T-helper 17 cell (primary cell): ENCODE measurements around the gene PRKCH. TPM values are rescaled to one million over a fixed set of nuclear protein-coding genes. Genes with fewer than 3 reads are reported as not detected.
"Not testable (repeated sequence)": the region's sequence is repeated elsewhere in the genome, so short reads cannot be mapped to it uniquely, and the experiment has no call there.

Source experiments
- ATAC-seq: fragments of 150-1000 bp; cut with Tn5 transposase; 2 replicates; pipeline ENCODE4 v1.10.0; 2021; ENCODE audit warnings: mild to moderate bottlenecking, moderate library complexity
- DNase-seq, 3 donors: peaks; one replicate each; pipeline versions ENCODE4 v3.0.0 to v3.0.0-alpha.2; 2020 to 2021
- H3K9me3 ChIP-seq: one replicate; pipeline ENCODE4 v1.7.0; 2013; ENCODE audit warnings: low read length, mild to moderate bottlenecking; ENCODE audit not compliant: control insufficient read depth, poor library complexity, severe bottlenecking
- H3K27ac Mint-ChIP-seq: one replicate; pipeline ENCODE4 v1.8.0; 2022; ENCODE audit warnings: mild to moderate bottlenecking, moderate library complexity, mixed read lengths
- H3K27me3 Mint-ChIP-seq: one replicate; pipeline ENCODE4 v1.8.0; 2022; ENCODE audit warnings: mixed read lengths
- H3K36me3 Mint-ChIP-seq: one replicate; pipeline ENCODE4 v1.8.0; 2022; ENCODE audit warnings: low read depth, mixed read lengths
- H3K4me1 Mint-ChIP-seq: one replicate; pipeline ENCODE4 v1.8.0; 2022; ENCODE audit warnings: mild to moderate bottlenecking, mixed read lengths
- H3K4me3 Mint-ChIP-seq: one replicate; pipeline ENCODE4 v1.8.0; 2022; ENCODE audit warnings: mild to moderate bottlenecking, moderate library complexity, mixed read lengths
- total RNA-seq, 4 donors: library from RNA in 2 of 4; stranded (reverse) in 2 of 4; gene quantifications; one replicate each; pipeline ENCODE4 v1.2.3 and lab custom pipeline; 2022 to 2026

PRKCH gene
- total RNA-seq, 2 donors from 2014 or later = 328 to 342 TPM

DNA sequence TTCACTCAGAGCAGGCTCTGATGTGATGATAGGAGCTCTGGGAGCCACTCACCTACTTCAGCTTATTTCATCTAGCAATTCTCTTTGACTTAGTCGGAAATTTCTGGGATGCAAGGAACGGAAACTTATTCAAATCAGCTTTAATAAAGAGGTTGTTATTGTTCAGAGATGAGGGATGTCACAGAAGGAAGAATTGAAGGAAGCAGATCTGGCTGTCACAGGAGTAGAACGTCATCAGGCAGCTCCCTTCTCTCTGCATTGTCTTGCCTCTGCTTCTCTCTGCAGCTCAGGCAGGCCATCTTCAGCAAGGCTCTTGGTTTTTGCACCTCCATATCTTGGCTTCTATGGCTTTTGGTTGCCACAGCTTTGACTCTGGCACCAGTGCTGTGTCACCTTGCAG is 32.7 kb upstream of the PRKCH start:
- Mint-ChIP-seq H3K4me3 (no peak overlapping the region), H3K27ac (no peak overlapping the region), H3K36me3 (no peaks in the 10 kb centered on the region), H3K4me1 (peaks cover 13% of the 10 kb centered on the region), H3K27me3 (no peaks in the 10 kb centered on the region)
- DNase-seq (no peak), ATAC-seq (no peak)
- no peaks in the 10 kb centered on the region for H3K9me3 ChIP-seq

DNA sequence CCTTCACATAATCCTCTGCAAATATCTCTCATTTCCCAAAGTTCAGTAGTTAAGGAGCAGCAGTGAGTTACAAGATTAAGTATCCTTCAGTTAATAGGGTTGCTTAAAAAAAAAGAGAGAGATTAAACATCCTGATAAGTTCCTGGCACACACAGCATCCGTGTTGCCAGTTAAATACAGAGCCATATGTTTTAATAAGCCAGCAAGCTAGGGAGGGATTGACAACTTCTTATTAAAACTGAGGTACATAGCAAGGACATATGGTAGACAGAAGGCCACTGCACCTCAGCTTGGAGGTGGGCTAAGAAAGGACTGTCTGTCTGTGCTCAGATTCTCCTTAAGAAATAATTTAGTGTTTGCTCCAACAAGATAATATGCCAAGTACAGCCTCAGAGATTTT is 30.7 kb upstream of the PRKCH start:
- H3K27me3 Mint-ChIP-seq = no peaks in the 10 kb centered on the region
- no peak overlapping the region for H3K4me3 Mint-ChIP-seq
- peaks cover 5% of the 10 kb centered on the region for H3K4me1 Mint-ChIP-seq
- DNase-seq = no peak
- ATAC-seq = no peak
- H3K27ac Mint-ChIP-seq = peak overlapping the region; percentile 67
- H3K9me3 ChIP-seq = no peaks in the 10 kb centered on the region
- H3K36me3 Mint-ChIP-seq = no peaks in the 10 kb centered on the region

DNA sequence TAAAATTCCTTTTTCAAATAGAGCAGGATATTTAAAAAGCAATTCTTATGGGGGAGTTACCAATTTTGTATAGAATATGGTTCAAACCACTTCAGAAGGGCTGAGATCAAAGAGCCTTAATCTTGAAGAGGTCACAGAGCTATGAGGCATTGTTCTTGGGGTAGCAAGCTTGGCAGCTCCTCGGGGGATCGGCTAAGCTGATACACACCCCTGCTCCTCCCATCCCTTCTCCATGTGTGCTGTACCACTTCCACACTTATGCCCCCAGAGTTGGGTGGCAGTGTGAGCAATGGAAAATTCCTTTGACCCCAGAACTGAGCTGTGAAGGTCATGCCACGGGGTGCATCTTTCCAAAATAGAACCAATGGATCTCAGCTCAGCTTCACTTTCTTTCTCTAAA is 25.2 kb upstream of the PRKCH start:
- no peak for DNase-seq
- Mint-ChIP-seq H3K27me3 (no peaks in the 10 kb centered on the region), H3K4me1 (peaks cover 22% of the 10 kb centered on the region), H3K27ac (peak overlapping the region; percentile 51), H3K4me3 (no peak overlapping the region), H3K36me3 (peaks cover 3% of the 10 kb centered on the region)
- no peak for ATAC-seq
- H3K9me3 ChIP-seq = no peaks in the 10 kb centered on the region

DNA sequence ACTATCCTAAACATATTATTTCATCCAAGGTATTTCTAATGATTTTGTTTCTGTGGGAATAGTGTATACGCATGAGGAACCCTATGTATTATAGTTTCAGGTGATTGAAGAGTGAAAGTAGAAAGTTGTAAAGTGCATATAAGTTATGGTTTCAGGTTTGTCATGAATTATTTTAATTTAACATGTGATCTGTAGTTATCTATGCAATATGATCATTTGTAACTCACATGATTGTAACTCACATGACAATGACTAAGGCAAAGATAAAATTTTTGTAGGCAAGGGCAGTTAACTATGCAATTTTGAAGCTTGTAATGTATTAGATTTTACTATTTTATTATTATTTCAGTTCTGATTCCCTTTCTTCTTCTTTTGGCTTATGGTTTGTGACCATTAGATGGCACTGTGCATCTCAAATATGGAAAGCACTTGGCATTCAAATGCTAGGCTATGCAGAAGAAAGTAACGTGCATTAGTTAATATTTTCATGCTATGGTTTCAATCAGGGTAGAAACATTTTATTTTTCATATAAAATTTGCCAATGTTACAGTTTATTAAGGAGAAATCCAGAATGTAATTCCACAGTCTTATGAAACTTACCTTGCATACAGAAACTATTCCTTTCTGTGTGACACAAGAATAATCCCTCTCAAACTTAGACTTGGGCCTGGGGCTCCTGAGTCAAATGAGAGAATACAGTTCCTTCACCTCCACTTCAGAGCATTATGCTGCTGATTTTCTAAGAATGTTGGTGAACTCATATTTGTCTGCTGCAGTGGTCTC is 24.5 kb upstream of the PRKCH start:
- no peak for DNase-seq
- peaks cover 3% of the 10 kb centered on the region for H3K36me3 Mint-ChIP-seq
- no peaks in the 10 kb centered on the region for H3K27me3 Mint-ChIP-seq
- H3K4me3 Mint-ChIP-seq = no peak overlapping the region
- no peaks in the 10 kb centered on the region for H3K9me3 ChIP-seq
- peak overlapping the region; percentile 51 for H3K27ac Mint-ChIP-seq
- peak; percentile 84 for ATAC-seq
- H3K4me1 Mint-ChIP-seq = peaks cover 22% of the 10 kb centered on the region

DNA sequence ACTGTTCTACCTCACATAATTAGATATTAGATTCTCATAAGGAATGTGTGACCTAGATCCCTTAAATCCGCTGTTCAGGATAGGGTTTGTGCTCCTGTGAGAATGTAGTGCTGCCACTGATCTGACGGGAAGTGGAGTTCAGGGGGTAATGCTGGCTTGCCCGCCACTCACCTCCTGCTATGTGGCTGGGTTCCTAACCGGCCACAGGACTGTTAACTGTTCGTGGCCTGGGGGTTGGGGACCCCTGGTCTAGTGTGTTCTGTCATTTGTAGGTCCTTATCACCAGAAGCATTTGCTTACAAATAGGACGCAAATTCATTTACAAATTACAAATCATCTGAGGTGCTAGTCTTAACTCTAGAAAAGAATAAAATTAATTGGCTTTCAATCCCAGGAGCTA is 23.8 kb upstream of the PRKCH start:
- peak overlapping the region; percentile 37 for H3K27ac Mint-ChIP-seq
- no peak overlapping the region for H3K4me3 Mint-ChIP-seq
- no peaks in the 10 kb centered on the region for H3K27me3 Mint-ChIP-seq
- no peak for ATAC-seq
- no peaks in the 10 kb centered on the region for H3K9me3 ChIP-seq
- peaks cover 3% of the 10 kb centered on the region for H3K36me3 Mint-ChIP-seq
- peaks cover 22% of the 10 kb centered on the region for H3K4me1 Mint-ChIP-seq
- DNase-seq = no peak

DNA sequence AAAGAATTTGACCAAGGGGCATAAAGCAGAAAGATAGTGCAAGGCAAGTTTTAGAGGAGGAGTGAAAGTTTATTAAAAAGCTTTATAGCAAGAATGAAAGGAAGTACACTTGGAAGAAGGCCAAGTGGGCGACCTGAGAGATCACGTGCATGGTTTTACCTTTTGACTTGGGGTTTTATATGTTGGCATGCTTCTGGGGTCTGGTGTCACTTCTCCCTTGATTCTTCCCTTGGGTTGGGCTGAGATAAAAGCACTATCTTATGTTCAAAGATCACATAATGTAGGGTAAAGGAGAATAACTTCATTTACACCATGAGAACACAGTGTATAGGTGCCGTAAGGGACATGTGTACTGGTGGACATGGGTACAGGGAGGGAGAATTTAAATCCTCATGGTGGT is 22.6 kb upstream of the PRKCH start:
- H3K4me1 Mint-ChIP-seq = peaks cover 22% of the 10 kb centered on the region
- peak overlapping the region; percentile 37 for H3K27ac Mint-ChIP-seq
- H3K9me3 ChIP-seq = no peaks in the 10 kb centered on the region
- H3K4me3 Mint-ChIP-seq = no peak overlapping the region
- no peaks in the 10 kb centered on the region for H3K27me3 Mint-ChIP-seq
- ATAC-seq (no peak), DNase-seq (no peak)
- peaks cover 3% of the 10 kb centered on the region for H3K36me3 Mint-ChIP-seq

DNA sequence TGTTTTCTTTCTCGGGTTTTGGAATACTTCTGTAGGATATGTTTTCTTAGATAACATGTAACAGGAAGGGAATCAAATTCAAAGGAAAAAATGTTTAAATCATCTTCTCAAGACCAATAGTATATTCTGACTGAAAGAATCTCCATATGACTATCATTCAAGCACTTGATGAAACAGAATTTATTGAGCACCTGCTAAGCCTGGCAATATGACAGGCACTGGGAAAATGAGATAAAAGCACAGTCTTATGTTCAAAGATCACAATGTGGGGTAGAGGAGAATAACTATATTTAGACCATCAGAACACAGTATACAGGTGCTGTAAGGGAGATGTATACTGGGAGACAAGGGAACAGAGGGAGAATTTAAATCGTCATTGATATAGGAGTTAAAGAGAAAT is 21.2 kb upstream of the PRKCH start:
- no peaks in the 10 kb centered on the region for H3K9me3 ChIP-seq
- Mint-ChIP-seq H3K27me3 (no peaks in the 10 kb centered on the region), H3K4me3 (no peak overlapping the region), H3K36me3 (peaks cover 3% of the 10 kb centered on the region), H3K27ac (peak overlapping the region; percentile 32), H3K4me1 (peaks cover 22% of the 10 kb centered on the region)
- DNase-seq = no peak
- no peak for ATAC-seq

DNA sequence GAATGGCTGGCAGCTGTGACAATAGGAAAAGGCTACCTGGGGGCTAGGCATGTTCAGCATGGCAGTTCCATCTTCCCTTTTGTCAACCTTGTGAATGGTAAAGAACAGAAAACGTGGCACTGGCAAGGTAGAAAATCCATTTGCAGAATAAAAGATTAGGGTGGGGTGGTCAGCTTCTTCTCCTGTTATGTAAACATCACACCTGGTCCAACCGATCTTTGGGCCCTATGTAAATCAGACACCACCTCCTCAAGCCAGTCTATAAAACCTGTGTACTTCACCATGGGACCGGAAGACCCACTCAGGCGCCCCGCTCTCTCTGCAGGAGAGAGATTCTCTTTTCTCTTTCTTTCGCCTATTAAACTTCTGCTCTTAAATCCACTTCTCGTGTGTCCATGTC is 20.6 kb upstream of the PRKCH start:
- Mint-ChIP-seq H3K4me3 (no peak overlapping the region), H3K27ac (peak overlapping the region; percentile 32), H3K4me1 (peaks cover 22% of the 10 kb centered on the region), H3K36me3 (peaks cover 3% of the 10 kb centered on the region), H3K27me3 (no peaks in the 10 kb centered on the region)
- DNase-seq = no peak
- H3K9me3 ChIP-seq = no peaks in the 10 kb centered on the region
- no peak for ATAC-seq

DNA sequence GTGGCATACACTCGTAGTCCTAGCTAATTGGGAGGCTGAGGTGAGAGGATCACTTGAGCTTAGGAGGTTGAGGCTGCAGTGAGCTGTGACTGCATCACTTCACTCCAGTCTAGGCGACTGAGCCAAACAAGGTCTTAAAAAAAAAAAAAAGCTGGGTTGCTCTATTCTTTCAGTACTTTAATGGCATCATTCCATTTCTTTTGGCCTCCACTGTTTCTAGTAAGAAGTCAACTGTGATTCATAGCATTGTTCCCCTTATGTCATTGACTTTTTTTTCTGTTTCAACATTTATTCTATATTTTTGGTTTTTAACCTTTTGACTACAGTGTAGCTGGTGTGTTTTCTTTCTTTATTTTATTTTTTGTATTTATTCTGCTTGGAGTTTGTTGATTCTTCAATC is 16.7 kb upstream of the PRKCH start:
- ATAC-seq (no peak), DNase-seq (no peak)
- Mint-ChIP-seq H3K27ac (no peak overlapping the region), H3K27me3 (no peaks in the 10 kb centered on the region), H3K36me3 (peaks cover 10% of the 10 kb centered on the region), H3K4me1 (peaks cover 12% of the 10 kb centered on the region), H3K4me3 (no peak overlapping the region)
- H3K9me3 ChIP-seq = no peaks in the 10 kb centered on the region

DNA sequence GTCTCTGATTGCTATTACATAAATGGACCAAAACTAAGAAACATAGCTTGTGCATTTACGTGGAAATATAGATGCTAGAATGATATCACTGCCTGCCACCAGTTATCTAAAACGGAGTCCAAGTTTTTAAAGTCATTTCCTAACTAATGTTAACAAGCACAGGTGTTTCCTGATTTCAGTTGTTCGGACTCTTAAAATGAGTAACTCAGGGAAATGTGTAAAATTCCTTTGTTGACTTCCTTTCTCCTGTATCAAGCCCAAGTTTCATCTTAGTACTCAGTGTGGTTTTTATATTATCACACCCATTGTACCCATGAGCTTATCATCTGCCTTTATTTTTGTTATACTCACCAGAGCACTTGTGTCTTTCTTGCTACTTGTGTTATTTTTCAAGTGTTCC is 13.2 kb upstream of the PRKCH start:
- Mint-ChIP-seq H3K27me3 (no peaks in the 10 kb centered on the region), H3K36me3 (peaks cover 9% of the 10 kb centered on the region), H3K4me3 (no peak overlapping the region), H3K4me1 (peaks cover 6% of the 10 kb centered on the region), H3K27ac (no peak overlapping the region)
- H3K9me3 ChIP-seq = no peaks in the 10 kb centered on the region
- ATAC-seq (no peak), DNase-seq (no peak)

DNA sequence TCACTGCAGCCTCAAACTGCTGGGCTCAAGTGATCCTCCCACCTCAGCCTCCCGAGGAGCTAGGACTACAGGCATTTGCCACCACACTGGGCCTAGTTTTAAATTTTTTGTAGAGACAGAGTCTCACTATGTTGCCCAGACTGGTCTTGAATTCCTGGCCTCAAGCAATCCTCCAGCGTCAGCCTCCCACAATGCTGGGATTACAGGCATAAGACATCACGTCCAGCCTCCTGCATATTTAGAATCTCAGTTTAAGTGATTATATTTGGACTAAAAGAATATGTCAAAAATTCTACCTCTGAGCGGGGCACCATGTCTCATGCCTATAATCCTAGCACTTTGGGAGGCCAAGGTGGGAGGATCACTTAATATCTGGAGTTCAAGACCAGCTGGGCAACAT is 12.7 kb upstream of the PRKCH start:
- H3K4me3 Mint-ChIP-seq, ATAC-seq, DNase-seq, H3K27ac Mint-ChIP-seq, H3K4me1 Mint-ChIP-seq, H3K27me3 Mint-ChIP-seq, H3K36me3 Mint-ChIP-seq, H3K9me3 ChIP-seq: not testable (repeated sequence)

DNA sequence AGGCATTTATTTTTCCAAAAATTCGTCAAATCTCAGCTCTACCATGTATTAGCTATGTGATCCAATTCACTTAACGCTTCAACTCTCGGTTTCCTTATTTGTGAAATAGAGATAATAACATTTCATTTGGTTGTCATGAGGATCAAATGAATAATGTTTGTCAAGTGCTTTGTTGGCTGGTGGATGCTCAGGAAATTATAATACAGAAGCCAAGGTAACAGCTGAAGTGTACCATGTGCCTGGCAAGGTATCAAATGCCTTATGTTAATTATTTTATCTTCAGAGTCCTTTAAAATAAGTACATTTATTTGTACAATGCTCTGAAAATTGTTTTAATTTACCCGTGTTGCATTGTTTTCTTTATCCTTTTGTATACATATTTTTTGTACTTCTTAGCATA is 6.1 kb upstream of the PRKCH start:
- ATAC-seq (no peak), DNase-seq (no peak)
- Mint-ChIP-seq H3K4me3 (no peak overlapping the region), H3K27me3 (no peaks in the 10 kb centered on the region), H3K4me1 (no peaks in the 10 kb centered on the region), H3K27ac (no peak overlapping the region), H3K36me3 (peaks cover 2% of the 10 kb centered on the region)
- no peaks in the 10 kb centered on the region for H3K9me3 ChIP-seq

DNA sequence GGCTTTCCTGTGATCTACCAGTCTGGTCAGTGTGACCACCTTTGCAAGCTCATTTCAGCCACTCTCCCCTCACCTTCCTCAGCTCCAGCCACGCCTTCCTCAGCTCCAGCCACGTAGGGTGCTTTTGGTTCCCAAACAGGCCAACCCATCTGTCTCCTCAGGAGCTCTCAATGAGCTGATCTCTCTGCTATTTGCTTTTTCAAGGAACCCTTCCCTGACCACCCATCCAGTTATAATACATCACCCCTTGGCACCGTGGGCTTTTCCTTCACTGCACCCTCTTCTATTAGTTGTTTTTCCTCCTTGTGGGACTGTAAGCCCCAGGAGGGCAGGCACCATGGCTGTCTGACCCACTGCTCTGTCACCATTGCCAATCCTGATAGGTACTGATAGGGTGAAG is 2.3 kb upstream of the PRKCH start:
- DNase-seq = no peak
- H3K36me3 Mint-ChIP-seq = peaks cover 8% of the 10 kb centered on the region
- no peak overlapping the region for H3K27ac Mint-ChIP-seq
- peaks cover 13% of the 10 kb centered on the region for H3K4me1 Mint-ChIP-seq
- no peaks in the 10 kb centered on the region for H3K27me3 Mint-ChIP-seq
- no peaks in the 10 kb centered on the region for H3K9me3 ChIP-seq
- no peak overlapping the region for H3K4me3 Mint-ChIP-seq
- ATAC-seq = no peak

DNA sequence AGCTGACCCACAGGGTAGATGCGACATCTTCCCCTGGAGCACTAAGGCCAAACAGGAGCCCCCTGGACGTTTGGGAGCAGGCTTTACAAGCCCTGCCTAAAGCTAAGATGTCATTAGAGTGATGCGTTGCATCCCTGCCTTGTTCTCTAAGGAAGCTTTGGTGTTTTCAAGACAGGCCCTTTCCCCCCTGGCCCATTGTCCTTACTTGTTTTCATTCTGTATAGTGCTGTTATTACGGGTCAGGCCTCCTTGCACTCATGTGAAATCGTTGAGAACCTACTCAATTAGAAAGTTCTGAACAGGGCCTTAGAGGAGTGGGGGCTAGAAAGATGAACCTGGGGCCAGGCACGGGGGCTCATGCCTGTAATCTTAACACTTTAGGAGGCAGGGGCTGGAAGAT is 1.7 kb upstream of the PRKCH start:
- Mint-ChIP-seq H3K4me1 (peaks cover 15% of the 10 kb centered on the region), H3K4me3 (no peak overlapping the region), H3K27ac (no peak overlapping the region), H3K27me3 (no peaks in the 10 kb centered on the region), H3K36me3 (peaks cover 8% of the 10 kb centered on the region)
- DNase-seq (no peak), ATAC-seq (no peak)
- no peaks in the 10 kb centered on the region for H3K9me3 ChIP-seq
